ENCODE data around the gene PCDH12. TPM values are rescaled to one million over a fixed set of nuclear protein-coding genes. Genes with fewer than 3 reads are reported as not detected.

The PCDH12 gene
- polyA plus RNA-seq, 1 donor (not counting 4 experiments of a cell fraction or from before 2014, with no cell fraction given), result 0.01 TPM

GRCh38 chr5:141920771-141921170, 37.2 kb downstream of the PCDH12 start:
- H3K4me1 ChIP-seq (ENCODE audit: control insufficient read depth, extremely low read depth, insufficient read depth, low read length), result peaks cover 11% of the 10 kb centered on the region
- FAIRE-seq, result no peak

GRCh38 chr5:141919218-141920119, 38.5 kb downstream of the PCDH12 start:
- no peaks in the 10 kb centered on the region for H4K20me1 ChIP-seq (ENCODE audit: control insufficient read depth, extremely low read depth, insufficient read depth, low read length)
- H3K9me1 ChIP-seq (ENCODE audit: control insufficient read depth, extremely low read depth, insufficient read depth, low read length), result no peaks in the 10 kb centered on the region
- no peaks in the 10 kb centered on the region for H3K36me3 ChIP-seq (ENCODE audit: control insufficient read depth in 2 of 2, extremely low read depth in 1 of 2, insufficient read depth in 2 of 2, low read length in 2 of 2)
- dilution Hi-C loops (cut with MboI; ENCODE audit: extremely low pct_ligation_motif_present, low sequenced_read_pairs), result no loop called here
- DNase-seq (ENCODE audit: low read depth, low spot score) (no peak), FAIRE-seq (no peak)
- H3K4me2 ChIP-seq (ENCODE audit: control insufficient read depth, extremely low read depth, insufficient read depth, low read depth, low read length), result no peak overlapping the region
- H2AFZ ChIP-seq (ENCODE audit: control insufficient read depth, low read length), result no peak overlapping the region
- H3K9ac ChIP-seq (ENCODE audit: control insufficient read depth, extremely low read depth, insufficient read depth, low read length), result no peak overlapping the region
- H3K79me2 ChIP-seq (ENCODE audit: control insufficient read depth, insufficient read depth, low read length), result peaks cover 6% of the 10 kb centered on the region
- no peak overlapping the region for H3K4me3 ChIP-seq (ENCODE audit: control insufficient read depth in 2 of 3, extremely low read depth in 1 of 3, insufficient read depth in 2 of 3, low read depth in 1 of 3, low read length in 3 of 3)
- H3K27me3 ChIP-seq (ENCODE audit: control insufficient read depth, extremely low read depth, insufficient read depth, low read length), result peaks cover 4% of the 10 kb centered on the region
- H3K27ac ChIP-seq (ENCODE audit: control insufficient read depth, insufficient read depth, low read length), result no peak overlapping the region
- no peaks in the 10 kb centered on the region for H3K9me3 ChIP-seq (ENCODE audit: control insufficient read depth, low read depth, low read length)
- peaks cover 10% of the 10 kb centered on the region for H3K4me1 ChIP-seq (ENCODE audit: control insufficient read depth, extremely low read depth, insufficient read depth, low read length)
- no peak for TF ChIP-seq EZH2 (IDR thresholded peaks at IDR 0.05; ENCODE audit: low read length)
- TF ChIP-seq CTCF (optimal IDR thresholded peaks at IDR 0.05 in 1 of 3, IDR thresholded peaks at IDR 0.05 in 1 of 3, conservative IDR thresholded peaks at IDR 0.05 in 1 of 3; ENCODE audit: extremely low read depth in 1 of 3, insufficient read depth in 2 of 3, low read length in 3 of 3), result no peak

More at GRCh38 chr5:141920771-141921170, 37.2 kb downstream of the PCDH12 start:
- Histone ChIP-seq H2AFZ (ENCODE audit: control insufficient read depth, low read length) (no peak overlapping the region), H3K4me2 (ENCODE audit: control insufficient read depth, extremely low read depth, insufficient read depth, low read depth, low read length) (no peak overlapping the region), H3K9me3 (ENCODE audit: control insufficient read depth, low read depth, low read length) (no peaks in the 10 kb centered on the region), H3K4me3 (ENCODE audit: control insufficient read depth in 2 of 3, extremely low read depth in 1 of 3, insufficient read depth in 2 of 3, low read depth in 1 of 3, low read length in 3 of 3) (no peak overlapping the region), H3K9me1 (ENCODE audit: control insufficient read depth, extremely low read depth, insufficient read depth, low read length) (no peaks in the 10 kb centered on the region), H4K20me1 (ENCODE audit: control insufficient read depth, extremely low read depth, insufficient read depth, low read length) (no peaks in the 10 kb centered on the region), H3K36me3 (ENCODE audit: control insufficient read depth in 2 of 2, extremely low read depth in 1 of 2, insufficient read depth in 2 of 2, low read length in 2 of 2) (peaks cover 2 to 3% of the 10 kb centered on the region in 2 experiments), H3K9ac (ENCODE audit: control insufficient read depth, extremely low read depth, insufficient read depth, low read length) (no peak overlapping the region), H3K27ac (ENCODE audit: control insufficient read depth, insufficient read depth, low read length) (no peak overlapping the region), H3K79me2 (ENCODE audit: control insufficient read depth, insufficient read depth, low read length) (peaks cover 10% of the 10 kb centered on the region), H3K27me3 (ENCODE audit: control insufficient read depth, extremely low read depth, insufficient read depth, low read length) (no peaks in the 10 kb centered on the region)
- dilution Hi-C loops (cut with MboI; ENCODE audit: extremely low pct_ligation_motif_present, low sequenced_read_pairs), result no loop called here
- DNase-seq (ENCODE audit: low read depth, low spot score), result no peak
- TF ChIP-seq EZH2 (IDR thresholded peaks at IDR 0.05; ENCODE audit: low read length) (no peak), CTCF (optimal IDR thresholded peaks at IDR 0.05 in 1 of 3, IDR thresholded peaks at IDR 0.05 in 1 of 3, conservative IDR thresholded peaks at IDR 0.05 in 1 of 3; ENCODE audit: extremely low read depth in 1 of 3, insufficient read depth in 2 of 3, low read length in 3 of 3) (no peak)

Data from keratinocyte (primary cell).